GM21526 (cell line): ENCODE measurements around the gene CHD9.

Source experiments
- ATAC-seq: cut with Tn5 transposase; IDR thresholded peaks from one replicate; pipeline ENCODE4 v1.9.1; 2021; ENCODE audit warnings: moderate library complexity; ENCODE audit not compliant: unreplicated experiment, low FRiP score

The CHD9 gene

DNA sequence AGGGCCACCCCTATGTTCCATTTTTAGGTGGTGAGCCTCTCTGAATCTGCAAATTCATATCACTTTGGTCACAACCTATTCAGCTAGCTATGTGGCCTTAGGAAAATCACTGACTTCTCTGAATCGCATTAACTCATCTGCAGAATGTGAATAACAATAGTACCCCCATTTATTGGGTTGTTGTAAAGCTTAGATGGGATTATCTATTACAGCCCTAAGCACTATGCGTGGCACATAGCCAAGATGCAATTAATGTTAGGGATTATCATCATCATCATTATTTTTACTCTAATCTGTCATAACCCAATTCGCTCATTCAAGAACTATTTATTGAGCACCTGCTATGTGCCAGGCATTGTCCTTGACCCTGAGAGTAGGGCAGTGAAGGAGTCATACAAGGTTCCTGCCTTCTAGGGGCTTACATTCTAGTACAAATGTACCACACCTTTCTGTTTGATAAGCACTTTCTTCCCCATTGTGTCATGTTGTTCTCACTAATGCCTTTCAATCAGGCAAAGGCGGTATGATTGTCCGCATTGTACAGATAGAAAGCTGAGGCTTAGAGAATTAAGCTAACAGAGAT is 38.5 kb downstream of the CHD9 start:
- no peak for ATAC-seq

GRCh38 chr16:53094013-53094630 is 39.3 kb downstream of the CHD9 start:
- ATAC-seq = no peak

GRCh38 chr16:53097190-53097589 is 42.4 kb downstream of the CHD9 start:
- ATAC-seq = no peak

DNA sequence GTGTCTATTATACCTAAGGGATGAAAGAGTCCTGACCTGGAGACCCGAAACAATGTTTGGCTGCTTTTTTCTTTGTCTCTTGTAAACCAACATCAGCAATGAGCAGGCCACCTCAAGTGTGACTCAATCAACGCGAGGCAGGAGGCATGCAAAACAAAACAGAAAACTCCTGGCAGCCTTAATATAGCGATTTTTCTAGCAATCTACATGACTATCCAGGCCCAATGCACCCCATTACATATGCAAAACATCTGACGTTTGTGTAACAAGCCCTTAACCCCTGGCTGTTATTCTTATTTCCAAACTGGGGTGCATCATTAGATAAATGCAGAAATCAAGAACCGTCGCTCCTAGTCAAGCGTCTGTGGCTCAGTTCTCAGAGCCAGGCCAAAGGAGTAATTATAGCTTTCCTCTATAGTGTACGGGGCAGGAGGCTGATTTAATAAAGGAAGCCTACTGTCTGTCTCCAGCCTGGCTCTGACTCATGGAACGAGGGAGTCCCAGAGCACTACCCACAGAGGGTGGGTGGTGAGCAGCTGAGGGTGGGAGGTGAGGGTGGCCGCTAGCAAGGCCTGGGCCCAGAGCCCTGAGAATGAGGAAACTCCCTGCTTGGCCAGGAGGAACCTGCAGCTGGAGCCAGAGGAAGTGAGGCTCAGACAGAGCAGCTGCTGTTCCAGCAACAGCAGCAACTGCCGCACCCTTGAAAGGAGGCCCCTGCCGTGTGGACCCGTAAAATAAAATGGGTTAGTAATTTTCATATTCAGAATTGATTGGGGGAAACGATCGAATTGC is 43.9 kb downstream of the CHD9 start:
- ATAC-seq = peak; percentile 57

GRCh38 chr16:53099318-53100130 is 44.7 kb downstream of the CHD9 start:
- ATAC-seq = peak; percentile 58

DNA sequence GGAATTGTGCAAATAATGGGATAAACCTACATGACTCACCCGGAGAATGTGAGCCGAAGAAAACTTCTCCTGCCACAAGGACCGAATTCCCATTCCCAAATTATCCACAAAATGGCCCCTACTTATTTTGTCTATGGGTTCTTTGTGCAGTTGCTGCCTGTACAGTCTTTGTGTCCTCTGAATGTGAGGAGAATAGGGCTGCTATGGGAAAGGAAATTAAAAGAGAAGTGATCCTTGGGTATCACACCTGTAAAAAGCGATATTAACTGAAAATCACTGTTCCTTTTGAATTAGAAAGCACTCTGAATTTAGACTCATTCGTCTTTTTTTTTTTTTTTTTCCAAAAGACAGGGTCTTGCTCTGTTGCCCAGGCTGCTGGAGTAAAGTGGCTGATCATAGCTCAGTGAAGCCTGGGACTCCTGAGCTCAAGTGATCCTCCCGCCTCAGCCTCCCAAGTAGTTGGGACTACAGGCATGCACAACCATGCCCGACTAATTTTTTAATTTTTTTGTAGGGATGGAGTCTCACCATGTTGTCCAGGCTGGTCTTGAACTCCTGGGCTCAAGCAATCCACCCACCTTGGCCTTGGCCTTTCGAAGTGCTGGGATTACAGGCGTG is 45.4 kb downstream of the CHD9 start:
- ATAC-seq = no peak

GRCh38 chr16:53100889-53101288 is 46.1 kb downstream of the CHD9 start:
- ATAC-seq = no peak

DNA sequence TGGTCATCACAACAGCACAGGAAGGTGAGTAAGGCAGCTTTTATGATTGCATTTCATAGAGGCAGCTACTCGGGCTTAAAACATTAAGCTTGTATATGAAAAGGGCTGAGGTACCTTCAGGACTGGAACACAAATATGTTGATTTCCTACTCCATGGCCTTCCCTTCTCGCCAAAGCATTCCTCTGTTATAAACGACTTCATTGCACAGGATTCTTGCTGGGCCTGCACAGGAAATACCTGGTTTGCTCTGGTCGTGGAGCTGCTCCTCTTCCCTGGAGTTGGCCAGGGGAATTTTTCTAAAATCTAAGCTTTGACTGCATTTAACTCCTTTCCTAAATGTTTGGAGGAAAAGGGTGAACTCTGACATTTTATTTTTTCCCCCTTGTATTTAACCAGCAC is 49.0 kb downstream of the CHD9 start:
- no peak for ATAC-seq

DNA sequence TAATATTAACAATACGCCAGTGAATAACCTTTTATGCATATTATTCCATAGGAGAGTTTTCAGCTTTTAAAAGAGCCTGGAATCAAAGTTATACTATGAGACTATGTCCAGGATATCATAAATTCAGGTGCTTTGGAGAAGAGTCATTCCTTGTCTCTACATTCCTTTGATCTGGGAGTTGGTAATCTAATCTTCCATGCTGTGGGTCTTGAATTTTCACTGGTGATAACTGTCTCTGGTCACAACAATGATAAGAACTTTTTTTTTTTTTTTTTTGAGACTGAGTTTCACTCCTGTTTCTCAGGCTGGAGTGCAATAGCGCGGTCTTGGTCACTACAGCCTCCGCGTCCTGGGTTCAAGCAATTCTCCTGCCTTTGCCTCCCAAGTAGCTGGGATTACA is 50.8 kb downstream of the CHD9 start:
- ATAC-seq = no peak

GRCh38 chr16:53111078-53111791 is 56.4 kb downstream of the CHD9 start:
- no peak for ATAC-seq

GRCh38 chr16:53112015-53112414 is 57.2 kb downstream of the CHD9 start:
- no peak for ATAC-seq

DNA sequence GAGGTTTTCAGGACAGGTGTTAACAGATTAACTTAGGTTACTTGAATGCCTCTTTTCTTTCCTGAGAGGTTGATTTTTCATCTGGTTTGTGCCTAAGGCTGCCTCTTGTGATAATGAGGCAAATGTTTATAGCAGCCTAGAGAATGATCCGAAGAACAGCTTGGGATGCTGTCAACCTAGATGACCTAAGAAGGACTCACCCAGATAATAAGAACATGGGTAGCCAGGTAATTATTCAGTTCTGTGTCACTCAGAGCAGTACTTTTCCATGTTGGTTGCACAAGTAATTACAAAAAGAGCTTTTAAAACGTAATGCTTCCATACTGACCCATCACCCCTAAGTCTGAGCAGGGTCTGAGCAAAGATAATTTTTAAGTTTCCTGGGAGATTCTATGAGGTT is 60.3 kb downstream of the CHD9 start:
- no peak for ATAC-seq

DNA sequence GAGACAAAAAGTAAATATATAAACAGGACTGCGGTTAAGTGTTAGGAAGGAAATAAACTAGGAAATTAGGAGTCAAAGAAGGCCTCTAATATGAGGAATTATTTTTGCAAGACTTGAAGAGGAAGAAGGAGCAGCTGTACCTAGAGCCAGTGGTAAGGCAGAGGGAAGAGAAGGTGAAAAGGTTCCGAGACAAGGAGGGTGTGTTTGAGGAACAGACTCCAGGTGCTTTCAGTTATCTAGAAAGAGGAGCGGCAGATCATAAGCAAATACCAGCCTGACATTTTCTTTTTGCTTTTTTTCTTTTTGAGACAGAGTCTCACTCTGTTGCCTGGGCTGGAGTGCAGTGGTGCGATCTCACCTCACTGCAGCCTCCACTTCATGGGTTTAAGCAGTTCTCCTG is 61.0 kb downstream of the CHD9 start:
- ATAC-seq = no peak

DNA sequence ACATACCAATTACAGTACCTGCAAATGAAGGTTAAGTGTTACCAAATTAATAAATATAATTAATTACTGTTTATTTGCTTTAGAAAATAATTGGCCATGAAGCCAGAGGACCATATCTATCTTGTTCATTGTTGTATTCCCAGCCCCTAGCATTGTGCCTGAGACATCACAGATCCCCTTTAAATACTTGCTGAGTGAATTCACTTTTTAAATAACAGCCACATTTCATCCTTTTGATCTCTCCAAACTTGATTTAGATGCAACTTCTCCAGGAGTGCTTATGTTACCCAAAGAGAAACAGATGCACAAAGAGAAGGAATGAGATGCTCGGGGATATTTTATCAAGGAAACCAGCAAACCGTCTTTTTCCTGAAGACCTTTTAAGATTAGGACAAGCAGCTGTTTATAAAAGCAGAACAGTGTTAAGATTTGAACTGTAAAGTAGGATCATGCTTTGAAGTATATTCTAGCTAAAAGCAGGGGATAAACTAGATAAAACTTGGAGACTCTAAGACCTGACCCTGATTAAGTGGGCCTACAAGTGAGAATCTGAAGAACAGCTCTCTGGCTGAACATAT is 66.3 kb downstream of the CHD9 start:
- no peak for ATAC-seq

DNA sequence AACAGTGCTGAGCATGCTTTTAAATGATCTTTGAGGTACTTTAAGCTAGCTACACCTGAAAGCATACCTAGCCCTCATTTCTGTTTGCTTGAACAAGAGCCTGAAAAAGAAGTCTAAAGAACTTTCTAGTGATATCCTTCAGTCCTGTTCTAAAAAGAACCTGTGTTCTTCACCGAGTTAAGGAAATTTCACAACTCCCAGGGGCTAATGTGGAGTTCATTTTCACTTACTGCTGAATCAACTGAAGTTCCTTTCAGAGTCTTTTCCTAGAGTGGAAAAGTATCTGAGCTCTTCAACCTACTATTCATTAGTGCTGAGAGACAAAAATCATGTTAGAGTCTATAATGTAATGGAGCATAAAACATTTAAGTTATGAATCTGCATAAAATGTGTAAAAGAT is 66.9 kb downstream of the CHD9 start:
- ATAC-seq = no peak

GRCh38 chr16:53123747-53124146 is 69.0 kb downstream of the CHD9 start:
- no peak for ATAC-seq

GRCh38 chr16:53126390-53126789 is 71.6 kb downstream of the CHD9 start:
- no peak for ATAC-seq

GRCh38 chr16:53129281-53130158 is 74.7 kb downstream of the CHD9 start:
- ATAC-seq = no peak
